Suprapubic skin (tissue), 3 donors: ENCODE measurements around the gene SCCPDH.

Experiments used
- POLR2AphosphoS5 ChIP-seq, 3 donors: sonication (generic); formaldehyde crosslinking; IDR thresholded peaks; one replicate each; pipeline ENCODE4 v1.6.1; 2017; ENCODE audit warnings: antibody characterized with exemption in 3 of 3
- TF ChIP-seq, protein P1 (sequence below), 2 donors: fragments of 200-600 bp in 1 of 2; fragments of 450-650 bp in 1 of 2; sonication (generic) in 1 of 2; IDR thresholded peaks; one replicate each; pipeline ENCODE4 v1.5.1; 2016 to 2019; ENCODE audit warnings: antibody characterized with exemption in 2 of 2, mild to moderate bottlenecking in 1 of 2, moderate library complexity in 1 of 2

DNA sequence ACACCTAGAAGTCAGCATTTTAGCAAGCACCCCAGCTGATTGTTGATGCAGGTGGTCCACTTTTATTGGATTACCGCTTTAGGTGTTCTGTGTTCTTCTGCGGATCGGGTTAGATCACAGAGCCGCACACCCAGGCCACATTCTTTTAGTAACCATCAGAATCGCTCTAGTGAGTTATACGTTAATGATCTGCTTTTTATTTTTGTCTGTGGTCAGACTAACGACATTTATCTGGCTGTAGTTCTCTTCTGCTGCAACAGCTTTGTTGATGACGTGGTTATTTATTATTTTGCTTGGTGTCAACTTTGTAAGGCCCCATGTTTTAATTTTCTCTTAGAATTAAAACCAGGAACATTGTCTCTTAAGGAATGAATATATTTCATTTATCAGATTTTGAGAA lies 18.2 kb downstream of the SCCPDH start:
- TF ChIP-seq, protein P1, sequence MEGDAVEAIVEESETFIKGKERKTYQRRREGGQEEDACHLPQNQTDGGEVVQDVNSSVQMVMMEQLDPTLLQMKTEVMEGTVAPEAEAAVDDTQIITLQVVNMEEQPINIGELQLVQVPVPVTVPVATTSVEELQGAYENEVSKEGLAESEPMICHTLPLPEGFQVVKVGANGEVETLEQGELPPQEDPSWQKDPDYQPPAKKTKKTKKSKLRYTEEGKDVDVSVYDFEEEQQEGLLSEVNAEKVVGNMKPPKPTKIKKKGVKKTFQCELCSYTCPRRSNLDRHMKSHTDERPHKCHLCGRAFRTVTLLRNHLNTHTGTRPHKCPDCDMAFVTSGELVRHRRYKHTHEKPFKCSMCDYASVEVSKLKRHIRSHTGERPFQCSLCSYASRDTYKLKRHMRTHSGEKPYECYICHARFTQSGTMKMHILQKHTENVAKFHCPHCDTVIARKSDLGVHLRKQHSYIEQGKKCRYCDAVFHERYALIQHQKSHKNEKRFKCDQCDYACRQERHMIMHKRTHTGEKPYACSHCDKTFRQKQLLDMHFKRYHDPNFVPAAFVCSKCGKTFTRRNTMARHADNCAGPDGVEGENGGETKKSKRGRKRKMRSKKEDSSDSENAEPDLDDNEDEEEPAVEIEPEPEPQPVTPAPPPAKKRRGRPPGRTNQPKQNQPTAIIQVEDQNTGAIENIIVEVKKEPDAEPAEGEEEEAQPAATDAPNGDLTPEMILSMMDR (IDR thresholded peaks at IDR 0.05) = no peak
- no peak for TF ChIP-seq POLR2AphosphoS5 (IDR thresholded peaks at IDR 0.05)
